ENCODE results near the gene ENOX1.

DNA sequence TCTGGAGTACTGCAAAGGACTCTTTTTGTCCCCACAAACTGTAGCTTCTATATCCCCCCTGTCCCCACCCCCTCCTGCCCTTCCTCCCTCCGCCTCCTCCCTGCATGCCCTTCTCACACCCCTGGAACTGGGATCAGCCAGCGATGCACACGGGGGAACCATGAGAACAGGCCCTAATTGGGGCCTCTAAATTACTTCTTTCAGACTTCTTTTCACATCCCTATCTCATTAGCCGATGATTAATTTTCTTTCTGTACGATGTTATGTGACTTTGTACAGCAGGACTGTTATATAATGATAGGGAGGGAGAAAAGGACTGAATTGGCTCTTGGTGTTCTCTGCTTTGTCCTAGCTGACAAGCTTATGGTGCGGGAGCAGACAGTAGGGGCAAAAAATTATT is 415.9 kb downstream of the ENOX1 start:
- TF ChIP-seq, protein P1, sequence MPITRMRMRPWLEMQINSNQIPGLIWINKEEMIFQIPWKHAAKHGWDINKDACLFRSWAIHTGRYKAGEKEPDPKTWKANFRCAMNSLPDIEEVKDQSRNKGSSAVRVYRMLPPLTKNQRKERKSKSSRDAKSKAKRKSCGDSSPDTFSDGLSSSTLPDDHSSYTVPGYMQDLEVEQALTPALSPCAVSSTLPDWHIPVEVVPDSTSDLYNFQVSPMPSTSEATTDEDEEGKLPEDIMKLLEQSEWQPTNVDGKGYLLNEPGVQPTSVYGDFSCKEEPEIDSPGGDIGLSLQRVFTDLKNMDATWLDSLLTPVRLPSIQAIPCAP (CRISPR knock-in tag; IDR thresholded peaks at IDR 0.05), result no peak
- TF ChIP-seq, protein P2, sequence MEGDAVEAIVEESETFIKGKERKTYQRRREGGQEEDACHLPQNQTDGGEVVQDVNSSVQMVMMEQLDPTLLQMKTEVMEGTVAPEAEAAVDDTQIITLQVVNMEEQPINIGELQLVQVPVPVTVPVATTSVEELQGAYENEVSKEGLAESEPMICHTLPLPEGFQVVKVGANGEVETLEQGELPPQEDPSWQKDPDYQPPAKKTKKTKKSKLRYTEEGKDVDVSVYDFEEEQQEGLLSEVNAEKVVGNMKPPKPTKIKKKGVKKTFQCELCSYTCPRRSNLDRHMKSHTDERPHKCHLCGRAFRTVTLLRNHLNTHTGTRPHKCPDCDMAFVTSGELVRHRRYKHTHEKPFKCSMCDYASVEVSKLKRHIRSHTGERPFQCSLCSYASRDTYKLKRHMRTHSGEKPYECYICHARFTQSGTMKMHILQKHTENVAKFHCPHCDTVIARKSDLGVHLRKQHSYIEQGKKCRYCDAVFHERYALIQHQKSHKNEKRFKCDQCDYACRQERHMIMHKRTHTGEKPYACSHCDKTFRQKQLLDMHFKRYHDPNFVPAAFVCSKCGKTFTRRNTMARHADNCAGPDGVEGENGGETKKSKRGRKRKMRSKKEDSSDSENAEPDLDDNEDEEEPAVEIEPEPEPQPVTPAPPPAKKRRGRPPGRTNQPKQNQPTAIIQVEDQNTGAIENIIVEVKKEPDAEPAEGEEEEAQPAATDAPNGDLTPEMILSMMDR (IDR thresholded peaks at IDR 0.05), result no peak
- TF ChIP-seq, protein P3, sequence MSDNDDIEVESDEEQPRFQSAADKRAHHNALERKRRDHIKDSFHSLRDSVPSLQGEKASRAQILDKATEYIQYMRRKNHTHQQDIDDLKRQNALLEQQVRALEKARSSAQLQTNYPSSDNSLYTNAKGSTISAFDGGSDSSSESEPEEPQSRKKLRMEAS (CRISPR knock-in tag; IDR thresholded peaks at IDR 0.05), result no peak
- TF ChIP-seq, protein P4, sequence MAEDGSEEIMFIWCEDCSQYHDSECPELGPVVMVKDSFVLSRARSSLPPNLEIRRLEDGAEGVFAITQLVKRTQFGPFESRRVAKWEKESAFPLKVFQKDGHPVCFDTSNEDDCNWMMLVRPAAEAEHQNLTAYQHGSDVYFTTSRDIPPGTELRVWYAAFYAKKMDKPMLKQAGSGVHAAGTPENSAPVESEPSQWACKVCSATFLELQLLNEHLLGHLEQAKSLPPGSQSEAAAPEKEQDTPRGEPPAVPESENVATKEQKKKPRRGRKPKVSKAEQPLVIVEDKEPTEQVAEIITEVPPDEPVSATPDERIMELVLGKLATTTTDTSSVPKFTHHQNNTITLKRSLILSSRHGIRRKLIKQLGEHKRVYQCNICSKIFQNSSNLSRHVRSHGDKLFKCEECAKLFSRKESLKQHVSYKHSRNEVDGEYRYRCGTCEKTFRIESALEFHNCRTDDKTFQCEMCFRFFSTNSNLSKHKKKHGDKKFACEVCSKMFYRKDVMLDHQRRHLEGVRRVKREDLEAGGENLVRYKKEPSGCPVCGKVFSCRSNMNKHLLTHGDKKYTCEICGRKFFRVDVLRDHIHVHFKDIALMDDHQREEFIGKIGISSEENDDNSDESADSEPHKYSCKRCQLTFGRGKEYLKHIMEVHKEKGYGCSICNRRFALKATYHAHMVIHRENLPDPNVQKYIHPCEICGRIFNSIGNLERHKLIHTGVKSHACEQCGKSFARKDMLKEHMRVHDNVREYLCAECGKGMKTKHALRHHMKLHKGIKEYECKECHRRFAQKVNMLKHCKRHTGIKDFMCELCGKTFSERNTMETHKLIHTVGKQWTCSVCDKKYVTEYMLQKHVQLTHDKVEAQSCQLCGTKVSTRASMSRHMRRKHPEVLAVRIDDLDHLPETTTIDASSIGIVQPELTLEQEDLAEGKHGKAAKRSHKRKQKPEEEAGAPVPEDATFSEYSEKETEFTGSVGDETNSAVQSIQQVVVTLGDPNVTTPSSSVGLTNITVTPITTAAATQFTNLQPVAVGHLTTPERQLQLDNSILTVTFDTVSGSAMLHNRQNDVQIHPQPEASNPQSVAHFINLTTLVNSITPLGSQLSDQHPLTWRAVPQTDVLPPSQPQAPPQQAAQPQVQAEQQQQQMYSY (CRISPR knock-in tag; IDR thresholded peaks at IDR 0.05), result no peak
- TF ChIP-seq JUN (CRISPR knock-in tag; IDR thresholded peaks at IDR 0.05), result no peak
- no peak for TF ChIP-seq SP1 (CRISPR knock-in tag; conservative IDR thresholded peaks at IDR 0.05)
- no peak for TF ChIP-seq TEAD4 (CRISPR knock-in tag; IDR thresholded peaks at IDR 0.05)
- no peak for TF ChIP-seq ZNF219 (CRISPR knock-in tag; IDR thresholded peaks at IDR 0.05; ENCODE audit: borderline replicate concordance)
- no peak for TF ChIP-seq NFYB (CRISPR knock-in tag; conservative IDR thresholded peaks at IDR 0.05; ENCODE audit: low read depth)
- no peak for TF ChIP-seq CREB1 (CRISPR knock-in tag; IDR thresholded peaks at IDR 0.05)
- TF ChIP-seq, protein P5, sequence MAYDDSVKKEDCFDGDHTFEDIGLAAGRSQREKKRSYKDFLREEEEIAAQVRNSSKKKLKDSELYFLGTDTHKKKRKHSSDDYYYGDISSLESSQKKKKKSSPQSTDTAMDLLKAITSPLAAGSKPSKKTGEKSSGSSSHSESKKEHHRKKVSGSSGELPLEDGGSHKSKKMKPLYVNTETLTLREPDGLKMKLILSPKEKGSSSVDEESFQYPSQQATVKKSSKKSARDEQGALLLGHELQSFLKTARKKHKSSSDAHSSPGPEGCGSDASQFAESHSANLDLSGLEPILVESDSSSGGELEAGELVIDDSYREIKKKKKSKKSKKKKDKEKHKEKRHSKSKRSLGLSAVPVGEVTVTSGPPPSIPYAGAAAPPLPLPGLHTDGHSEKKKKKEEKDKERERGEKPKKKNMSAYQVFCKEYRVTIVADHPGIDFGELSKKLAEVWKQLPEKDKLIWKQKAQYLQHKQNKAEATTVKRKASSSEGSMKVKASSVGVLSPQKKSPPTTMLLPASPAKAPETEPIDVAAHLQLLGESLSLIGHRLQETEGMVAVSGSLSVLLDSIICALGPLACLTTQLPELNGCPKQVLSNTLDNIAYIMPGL (CRISPR knock-in tag; IDR thresholded peaks at IDR 0.05), result no peak
- TF ChIP-seq, protein P6, sequence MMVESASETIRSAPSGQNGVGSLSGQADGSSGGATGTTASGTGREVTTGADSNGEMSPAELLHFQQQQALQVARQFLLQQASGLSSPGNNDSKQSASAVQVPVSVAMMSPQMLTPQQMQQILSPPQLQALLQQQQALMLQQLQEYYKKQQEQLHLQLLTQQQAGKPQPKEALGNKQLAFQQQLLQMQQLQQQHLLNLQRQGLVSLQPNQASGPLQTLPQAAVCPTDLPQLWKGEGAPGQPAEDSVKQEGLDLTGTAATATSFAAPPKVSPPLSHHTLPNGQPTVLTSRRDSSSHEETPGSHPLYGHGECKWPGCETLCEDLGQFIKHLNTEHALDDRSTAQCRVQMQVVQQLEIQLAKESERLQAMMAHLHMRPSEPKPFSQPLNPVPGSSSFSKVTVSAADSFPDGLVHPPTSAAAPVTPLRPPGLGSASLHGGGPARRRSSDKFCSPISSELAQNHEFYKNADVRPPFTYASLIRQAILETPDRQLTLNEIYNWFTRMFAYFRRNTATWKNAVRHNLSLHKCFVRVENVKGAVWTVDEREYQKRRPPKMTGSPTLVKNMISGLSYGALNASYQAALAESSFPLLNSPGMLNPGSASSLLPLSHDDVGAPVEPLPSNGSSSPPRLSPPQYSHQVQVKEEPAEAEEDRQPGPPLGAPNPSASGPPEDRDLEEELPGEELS (CRISPR knock-in tag; IDR thresholded peaks at IDR 0.05), result no peak
- no peak for TF ChIP-seq FOXP1 (CRISPR knock-in tag; IDR thresholded peaks at IDR 0.05; ENCODE audit: borderline replicate concordance)
- no peak for TF ChIP-seq ZNF121 (CRISPR knock-in tag; IDR thresholded peaks at IDR 0.05)
